ENCODE measurements around the gene TERF2IP. TPM values are rescaled to one million over a fixed set of nuclear protein-coding genes. Genes with fewer than 3 reads are reported as not detected.

TERF2IP gene
- total RNA-seq, 2 donors from 2014 or later, result 37.6 to 77.1 TPM

GRCh38 chr16:75630052-75630451 lies 17.5 kb upstream of the TERF2IP start:
- no peak overlapping the region for H3K4me3 ChIP-seq
- H3K27me3 ChIP-seq, result no peaks in the 10 kb centered on the region
- WGBS, 2 donors, result 84 to 87% methylated on average over 2 to 3 of the region's 3 CpGs
- peaks cover 16 to 60% of the 10 kb centered on the region in 2 donors for H3K36me3 ChIP-seq (replicated peaks in 1 of 2; ENCODE audit: insufficient read depth in 1 of 2, low read depth in 2 of 2)
- ATAC-seq (no peak), DNase-seq (no peak)
- H3K4me1 ChIP-seq, result no peaks in the 10 kb centered on the region
- TF ChIP-seq POLR2A (IDR thresholded peaks at IDR 0.05), result no peak
- TF ChIP-seq CTCF (IDR thresholded peaks at IDR 0.05), result no peak
- H3K9me3 ChIP-seq, result no peaks in the 10 kb centered on the region
- no peak overlapping the region for H3K27ac ChIP-seq
- intact Hi-C loops (cut with DNase I), result loop anchor here (10.0 kb wide), 1 partner anchor 175 kb away; no protein-coding TSS in a partner anchor

DNA sequence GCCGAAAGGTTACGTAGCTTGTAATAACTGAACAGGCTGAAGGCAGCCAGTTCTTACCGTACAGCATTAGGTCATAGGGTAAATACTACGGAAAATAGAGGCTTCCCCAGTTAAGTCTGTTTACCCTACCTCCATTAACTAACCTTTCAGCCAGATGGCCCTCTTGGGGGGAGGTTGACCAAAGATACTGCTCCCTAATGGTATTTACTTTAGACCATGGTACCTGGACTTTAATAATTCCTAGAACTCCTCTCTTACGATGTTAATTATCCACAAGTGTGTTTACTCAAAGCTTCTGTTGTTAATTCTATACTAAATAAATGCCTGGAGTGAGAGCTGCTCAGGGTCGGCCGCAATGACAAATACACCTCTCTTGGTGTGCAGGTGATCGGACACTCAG lies 14.7 kb upstream of the TERF2IP start:
- Histone ChIP-seq H3K27ac (no peak overlapping the region), H3K27me3 (no peaks in the 10 kb centered on the region), H3K4me3 (no peak overlapping the region), H3K36me3 (replicated peaks in 1 of 2; ENCODE audit: insufficient read depth in 1 of 2, low read depth in 2 of 2) (peaks cover 19 to 69% of the 10 kb centered on the region in 2 donors), H3K4me1 (no peaks in the 10 kb centered on the region), H3K9me3 (no peaks in the 10 kb centered on the region)
- DNase-seq, result no peak
- 81 to 82% methylated on average over 8 of the region's 8 CpGs for WGBS, 2 donors
- no peak for ATAC-seq
- intact Hi-C loops (cut with DNase I), result loop anchor here (10.0 kb wide), 1 partner anchor 178 kb away; no protein-coding TSS in a partner anchor
- TF ChIP-seq POLR2A (IDR thresholded peaks at IDR 0.05), result no peak
- no peak for TF ChIP-seq CTCF (IDR thresholded peaks at IDR 0.05)

- DNase-seq (no peak), ATAC-seq (no peak)
- TF ChIP-seq POLR2A (IDR thresholded peaks at IDR 0.05), result no peak
- TF ChIP-seq CTCF (IDR thresholded peaks at IDR 0.05), result no peak
- H3K27ac ChIP-seq, result no peak overlapping the region
- 84 to 89% methylated on average over 3 of the region's 3 CpGs for WGBS, 2 donors
- no peak overlapping the region for H3K4me3 ChIP-seq
- H3K4me1 ChIP-seq, result no peaks in the 10 kb centered on the region
- no peaks in the 10 kb centered on the region for H3K9me3 ChIP-seq
- peaks cover 12 to 59% of the 10 kb centered on the region in 2 donors for H3K36me3 ChIP-seq (replicated peaks in 1 of 2; ENCODE audit: insufficient read depth in 1 of 2, low read depth in 2 of 2)
- no peaks in the 10 kb centered on the region for H3K27me3 ChIP-seq
- intact Hi-C loops (cut with DNase I), result loop anchor here (10.0 kb wide), 1 partner anchor 180 kb away; no protein-coding TSS in a partner anchor
Observed at GRCh38 chr16:75635036-75635435, 12.5 kb upstream of the TERF2IP start.

DNA sequence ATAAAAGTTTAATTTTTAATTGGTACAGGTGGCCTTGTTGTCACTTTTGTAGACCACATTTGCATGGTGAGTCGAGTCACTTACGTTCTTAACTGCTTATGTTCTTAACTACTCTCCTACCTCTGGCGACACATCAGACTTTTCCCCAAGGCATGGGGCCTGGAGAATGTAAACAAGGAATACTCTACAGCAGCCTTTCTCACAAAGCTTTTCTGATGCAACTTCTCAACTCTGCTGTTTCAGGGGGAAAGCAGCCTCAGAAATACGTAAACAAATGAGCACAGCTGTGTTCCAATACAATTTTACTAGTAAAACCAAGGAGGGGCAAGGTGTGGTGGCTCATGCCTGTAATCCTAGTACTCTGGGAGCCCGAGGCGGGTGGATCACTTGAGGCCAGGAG lies 7.0 kb upstream of the TERF2IP start:
- intact Hi-C loops (cut with DNase I), result loop anchor here (10.0 kb wide), 1 partner anchor 124 kb away; no protein-coding TSS in a partner anchor
- 88 to 89% methylated on average over 6 of the region's 6 CpGs for WGBS, 2 donors

More for the DNA sequence above, 7.0 kb upstream of the TERF2IP start:
- H3K36me3 ChIP-seq (replicated peaks in 1 of 2; ENCODE audit: insufficient read depth in 1 of 2, low read depth in 2 of 2), result peaks cover 6 to 30% of the 10 kb centered on the region in 2 donors
- no peaks in the 10 kb centered on the region for H3K9me3 ChIP-seq
- H3K27ac ChIP-seq, result no peak overlapping the region
- DNase-seq (no peak), ATAC-seq (no peak)
- H3K4me3 ChIP-seq, result no peak overlapping the region
- no peaks in the 10 kb centered on the region for H3K27me3 ChIP-seq
- H3K4me1 ChIP-seq, result peaks cover 15% of the 10 kb centered on the region
- TF ChIP-seq POLR2A (IDR thresholded peaks at IDR 0.05) (no peak), CTCF (IDR thresholded peaks at IDR 0.05) (no peak)

Data from body of pancreas (tissue), 4 donors.